ENCODE results near the gene UGT1A4. TPM values are rescaled to one million over a fixed set of nuclear protein-coding genes. Genes with fewer than 3 reads are reported as not detected.

The UGT1A4 gene
- total and polyA plus RNA-seq, 2 experiments from 2014 or later = not detected

DNA sequence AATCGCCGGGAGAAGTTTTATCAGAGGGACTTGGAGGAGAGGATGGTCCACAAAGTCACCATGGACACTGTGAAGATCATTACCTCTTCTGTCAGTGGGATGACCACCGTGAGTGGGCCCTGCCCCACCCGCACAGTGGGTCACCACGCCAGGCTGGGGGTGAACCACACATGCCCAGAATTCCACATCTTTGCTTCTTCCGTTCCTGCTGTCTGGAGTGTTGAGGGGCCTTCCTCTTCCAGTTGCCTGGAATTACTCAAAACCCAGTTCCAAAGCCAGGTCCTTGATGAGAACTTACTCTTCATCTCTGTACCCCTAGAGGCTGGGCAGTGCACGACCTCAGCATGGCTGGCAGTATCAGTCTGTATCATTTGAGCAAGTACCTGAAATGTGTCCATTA, 81.7 kb downstream of the UGT1A4 start:
- no peaks in the 10 kb centered on the region for H3K27me3 ChIP-seq
- DNase-seq (ENCODE audit: low read depth in 1 of 2, low spot score in 1 of 2) = no peak
- no peaks in the 10 kb centered on the region for H3K4me1 ChIP-seq (ENCODE audit: low read depth)
- H3K36me3 ChIP-seq = no peaks in the 10 kb centered on the region
- H3K4me3 ChIP-seq = no peak overlapping the region
- TF ChIP-seq, protein P1, sequence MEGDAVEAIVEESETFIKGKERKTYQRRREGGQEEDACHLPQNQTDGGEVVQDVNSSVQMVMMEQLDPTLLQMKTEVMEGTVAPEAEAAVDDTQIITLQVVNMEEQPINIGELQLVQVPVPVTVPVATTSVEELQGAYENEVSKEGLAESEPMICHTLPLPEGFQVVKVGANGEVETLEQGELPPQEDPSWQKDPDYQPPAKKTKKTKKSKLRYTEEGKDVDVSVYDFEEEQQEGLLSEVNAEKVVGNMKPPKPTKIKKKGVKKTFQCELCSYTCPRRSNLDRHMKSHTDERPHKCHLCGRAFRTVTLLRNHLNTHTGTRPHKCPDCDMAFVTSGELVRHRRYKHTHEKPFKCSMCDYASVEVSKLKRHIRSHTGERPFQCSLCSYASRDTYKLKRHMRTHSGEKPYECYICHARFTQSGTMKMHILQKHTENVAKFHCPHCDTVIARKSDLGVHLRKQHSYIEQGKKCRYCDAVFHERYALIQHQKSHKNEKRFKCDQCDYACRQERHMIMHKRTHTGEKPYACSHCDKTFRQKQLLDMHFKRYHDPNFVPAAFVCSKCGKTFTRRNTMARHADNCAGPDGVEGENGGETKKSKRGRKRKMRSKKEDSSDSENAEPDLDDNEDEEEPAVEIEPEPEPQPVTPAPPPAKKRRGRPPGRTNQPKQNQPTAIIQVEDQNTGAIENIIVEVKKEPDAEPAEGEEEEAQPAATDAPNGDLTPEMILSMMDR (IDR thresholded peaks at IDR 0.05; ENCODE audit: low read depth, low read length) = no peak
- H3K9me3 ChIP-seq (ENCODE audit: low read depth) = no peaks in the 10 kb centered on the region
- H3K27ac ChIP-seq = no peak overlapping the region

DNA sequence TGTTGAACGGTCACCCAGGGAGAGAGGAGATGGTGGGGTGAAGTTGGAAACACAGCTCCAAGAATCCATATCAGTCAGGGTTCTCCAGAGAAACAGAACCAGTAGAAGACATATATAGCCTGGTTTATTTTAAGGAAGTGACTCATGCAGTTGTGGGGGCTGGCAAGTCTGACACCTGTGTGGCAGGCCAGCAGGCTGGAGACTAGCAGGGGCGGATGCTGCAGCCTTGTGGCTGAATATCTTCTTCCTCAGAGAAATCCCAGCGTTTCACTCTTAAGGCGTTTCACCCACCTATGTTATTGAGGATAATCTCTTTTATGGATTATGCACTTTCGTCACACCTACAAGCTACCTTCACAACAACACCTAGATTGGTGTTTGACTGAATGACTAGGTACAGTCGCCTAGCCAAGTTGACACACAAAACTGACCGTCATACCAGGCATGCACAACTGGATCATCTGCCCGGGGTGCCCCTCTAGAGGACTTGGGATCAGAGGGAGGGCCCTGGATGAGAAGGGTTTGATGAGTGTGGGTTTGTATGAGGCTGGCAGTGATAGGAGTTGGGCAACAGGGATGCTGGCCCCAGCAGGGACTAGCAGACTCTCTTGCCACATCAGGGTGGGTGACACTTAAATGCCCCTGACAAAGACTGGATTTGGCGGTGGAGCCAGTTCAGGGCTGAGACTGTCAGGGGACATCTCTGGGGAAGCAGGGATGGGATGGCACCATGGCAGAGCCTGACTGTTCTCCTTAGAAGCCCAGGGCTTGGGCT, 83.0 kb downstream of the UGT1A4 start:
- no peaks in the 10 kb centered on the region for H3K27me3 ChIP-seq
- no peak overlapping the region for H3K27ac ChIP-seq
- DNase-seq (ENCODE audit: low read depth in 1 of 2, low spot score in 1 of 2) = peak in 1 of 2 donors; percentile 32
- no peaks in the 10 kb centered on the region for H3K4me1 ChIP-seq (ENCODE audit: low read depth)
- H3K9me3 ChIP-seq (ENCODE audit: low read depth) = no peaks in the 10 kb centered on the region
- H3K36me3 ChIP-seq = no peaks in the 10 kb centered on the region
- no peak overlapping the region for H3K4me3 ChIP-seq
- TF ChIP-seq, protein P1 (IDR thresholded peaks at IDR 0.05; ENCODE audit: low read depth, low read length) = no peak

DNA sequence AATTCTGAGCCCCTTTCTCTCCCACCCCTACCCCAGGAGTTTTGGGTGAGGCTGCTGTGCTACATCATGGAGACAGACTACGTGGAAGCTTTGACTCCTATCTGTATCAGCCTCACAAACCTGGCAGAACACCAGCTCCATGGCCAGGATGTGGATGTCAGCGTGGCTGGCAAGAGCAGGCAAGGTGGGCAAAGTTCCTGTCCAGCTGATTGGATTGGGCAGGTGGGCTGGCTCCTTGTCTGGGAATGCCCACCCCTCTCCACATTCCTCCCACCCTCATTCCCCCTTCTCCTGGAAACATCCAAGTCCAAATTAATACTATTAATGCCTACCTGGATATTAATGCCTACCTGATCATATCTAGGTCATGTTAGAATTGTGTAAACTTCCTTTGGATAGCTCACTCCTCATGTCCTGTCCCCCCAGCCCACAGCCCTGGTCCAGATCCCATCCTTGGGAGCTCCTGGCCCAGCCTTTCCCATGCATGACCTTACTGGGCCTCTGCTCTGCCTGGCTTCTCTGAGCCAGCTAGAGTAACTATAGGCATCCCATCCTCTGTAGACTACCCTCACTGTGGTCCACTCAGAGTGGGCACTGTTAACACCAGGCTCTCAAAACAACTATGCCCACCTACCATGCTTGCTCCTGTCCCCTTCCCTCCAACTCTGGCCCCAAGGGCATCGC, 83.7 kb downstream of the UGT1A4 start:
- Histone ChIP-seq H3K36me3 (no peaks in the 10 kb centered on the region), H3K27me3 (no peaks in the 10 kb centered on the region), H3K4me1 (ENCODE audit: low read depth) (no peaks in the 10 kb centered on the region), H3K9me3 (ENCODE audit: low read depth) (no peaks in the 10 kb centered on the region), H3K4me3 (no peak overlapping the region), H3K27ac (no peak overlapping the region)
- TF ChIP-seq, protein P1 (IDR thresholded peaks at IDR 0.05; ENCODE audit: low read depth, low read length) = no peak
- no peak for DNase-seq (ENCODE audit: low read depth in 1 of 2, low spot score in 1 of 2)

DNA sequence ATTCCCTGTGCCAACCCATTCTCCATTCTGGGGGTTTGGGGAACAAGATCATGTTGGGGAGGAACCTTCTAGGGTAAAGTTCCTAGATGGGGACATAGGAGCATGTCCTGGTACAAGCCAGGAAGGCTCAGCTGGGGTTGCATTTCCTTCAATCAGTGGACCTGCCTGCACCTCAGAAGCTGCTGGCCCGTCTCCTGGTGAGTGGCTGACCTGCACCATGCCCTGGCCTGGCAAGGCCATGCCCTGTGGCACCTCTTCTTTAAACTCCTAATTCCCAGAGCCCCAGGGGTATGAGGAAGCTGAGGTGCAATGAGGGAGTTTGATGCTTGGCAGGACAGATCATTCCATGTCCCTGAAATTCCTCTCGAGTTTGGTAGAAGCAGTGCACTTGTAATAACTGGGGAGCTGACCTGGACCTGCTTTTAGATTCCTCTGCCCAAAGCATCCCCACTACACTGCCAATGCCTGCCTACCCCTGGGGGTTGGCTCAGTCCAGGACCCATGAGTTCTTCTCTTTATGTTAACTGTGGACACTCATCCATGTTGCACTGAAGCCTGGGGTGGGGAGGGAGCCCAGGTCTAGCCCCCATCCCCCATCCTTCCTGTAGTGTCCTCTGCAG, 84.9 kb downstream of the UGT1A4 start:
- no peaks in the 10 kb centered on the region for H3K27me3 ChIP-seq
- H3K4me1 ChIP-seq (ENCODE audit: low read depth) = no peaks in the 10 kb centered on the region
- H3K27ac ChIP-seq = no peak overlapping the region
- H3K36me3 ChIP-seq = no peaks in the 10 kb centered on the region
- no peak overlapping the region for H3K4me3 ChIP-seq
- no peaks in the 10 kb centered on the region for H3K9me3 ChIP-seq (ENCODE audit: low read depth)
- DNase-seq (ENCODE audit: low read depth in 1 of 2, low spot score in 1 of 2) = no peak
- TF ChIP-seq, protein P1 (IDR thresholded peaks at IDR 0.05; ENCODE audit: low read depth, low read length) = no peak

DNA sequence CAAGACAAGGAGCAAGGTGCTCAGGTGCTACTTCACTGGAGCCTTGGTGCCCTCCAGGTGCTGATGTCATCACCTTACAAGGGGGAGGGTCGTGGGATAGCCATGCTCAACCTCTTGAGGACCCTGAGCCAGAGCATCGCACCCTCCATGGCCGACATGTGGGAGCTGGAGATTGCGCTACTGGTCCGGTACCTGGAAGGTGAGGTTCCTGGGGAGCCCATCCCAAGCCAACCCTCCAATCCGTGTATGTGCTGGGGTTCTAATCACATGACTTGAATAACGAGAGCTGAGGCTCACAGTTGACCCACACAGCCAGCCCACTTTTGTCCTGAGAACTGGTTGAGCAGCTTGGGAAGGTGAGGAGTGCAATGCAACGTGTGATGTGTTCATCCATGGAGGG, 85.5 kb downstream of the UGT1A4 start:
- Histone ChIP-seq H3K4me1 (ENCODE audit: low read depth) (no peaks in the 10 kb centered on the region), H3K4me3 (no peak overlapping the region), H3K27me3 (no peaks in the 10 kb centered on the region), H3K27ac (no peak overlapping the region), H3K36me3 (no peaks in the 10 kb centered on the region), H3K9me3 (ENCODE audit: low read depth) (no peaks in the 10 kb centered on the region)
- DNase-seq (ENCODE audit: low read depth in 1 of 2, low spot score in 1 of 2) = no peak
- TF ChIP-seq, protein P1 (IDR thresholded peaks at IDR 0.05; ENCODE audit: low read depth, low read length) = no peak
